GM21576 (cell line): ENCODE measurements around the gene SULT2B1.

ENCODE experiments used
- ATAC-seq: cut with Tn5 transposase; IDR thresholded peaks from one replicate; pipeline ENCODE4 v1.9.1; 2021; ENCODE audit warnings: mild to moderate bottlenecking, moderate library complexity; ENCODE audit not compliant: unreplicated experiment

The SULT2B1 gene

GRCh38 chr19:48646722-48647216 is 94.8 kb downstream of the SULT2B1 start:
- no peak for ATAC-seq

GRCh38 chr19:48648134-48648533 is 96.2 kb downstream of the SULT2B1 start:
- no peak for ATAC-seq
